Measurements from ENCODE around the gene BTBD16.
A peak's percentile ranks its signal among the peaks of the same experiment; 100 is the strongest.

The BTBD16 gene

DNA sequence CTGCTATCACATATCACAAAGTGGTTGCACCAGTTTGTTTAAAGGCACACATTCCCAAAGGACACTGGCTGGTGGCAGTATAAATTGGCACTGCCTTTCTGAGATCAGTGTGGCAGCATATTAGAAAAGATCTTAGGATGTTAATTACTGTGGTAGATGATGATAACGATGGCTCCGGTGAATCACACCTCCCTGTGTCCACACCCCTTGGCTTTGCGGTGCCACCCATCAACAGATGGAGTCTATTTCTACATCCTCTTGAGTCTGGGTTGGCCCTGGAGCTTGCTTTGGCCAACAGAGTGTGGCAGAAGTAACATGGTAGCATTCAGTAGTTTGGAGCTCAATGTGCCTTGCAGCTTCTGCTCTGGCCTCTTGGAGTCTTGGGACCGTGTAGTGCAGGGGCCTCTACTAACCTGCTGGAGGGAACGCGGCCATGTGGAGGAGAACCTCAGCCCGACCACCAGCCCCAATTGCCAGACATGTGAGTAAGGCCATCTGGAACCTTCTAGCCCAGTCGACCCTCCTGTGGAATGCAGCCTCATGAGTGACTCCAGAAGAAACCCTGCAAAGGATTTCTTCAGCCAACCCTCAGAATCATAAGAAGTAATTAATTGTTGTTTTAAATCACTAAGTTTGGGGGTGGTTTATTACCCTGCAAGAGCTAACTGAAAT lies 76.2 kb downstream of the BTBD16 start:
- DNase-seq: no peak

GRCh38 chr10:122348512-122348911 lies 77.4 kb downstream of the BTBD16 start:
- DNase-seq: no peak

DNA sequence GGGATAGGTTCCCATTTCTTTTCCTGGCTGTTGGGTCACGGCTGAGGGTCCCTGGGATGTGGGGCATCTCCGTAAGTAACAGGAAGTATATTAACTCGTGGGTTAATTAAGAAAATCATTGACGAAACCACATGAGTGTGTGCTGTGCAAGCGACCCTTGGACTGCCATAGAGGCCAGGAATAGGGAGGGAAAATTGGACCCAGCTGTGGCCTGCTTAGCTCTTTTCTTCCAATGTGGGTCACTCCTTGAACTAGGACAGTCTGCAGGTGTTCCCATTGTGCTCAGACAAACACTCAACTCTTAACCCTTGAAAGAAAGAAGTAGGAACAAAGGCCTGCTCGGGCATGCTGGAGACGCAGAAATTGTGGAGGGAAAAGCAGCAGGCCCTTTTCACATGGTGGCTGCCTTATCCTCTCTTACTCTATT lies 77.9 kb downstream of the BTBD16 start:
- no peak for DNase-seq

- no peak for DNase-seq
Measured at GRCh38 chr10:122349758-122350369, 78.8 kb downstream of the BTBD16 start.

- DNase-seq: no peak
Measured at GRCh38 chr10:122350893-122351292, 79.8 kb downstream of the BTBD16 start.

DNA sequence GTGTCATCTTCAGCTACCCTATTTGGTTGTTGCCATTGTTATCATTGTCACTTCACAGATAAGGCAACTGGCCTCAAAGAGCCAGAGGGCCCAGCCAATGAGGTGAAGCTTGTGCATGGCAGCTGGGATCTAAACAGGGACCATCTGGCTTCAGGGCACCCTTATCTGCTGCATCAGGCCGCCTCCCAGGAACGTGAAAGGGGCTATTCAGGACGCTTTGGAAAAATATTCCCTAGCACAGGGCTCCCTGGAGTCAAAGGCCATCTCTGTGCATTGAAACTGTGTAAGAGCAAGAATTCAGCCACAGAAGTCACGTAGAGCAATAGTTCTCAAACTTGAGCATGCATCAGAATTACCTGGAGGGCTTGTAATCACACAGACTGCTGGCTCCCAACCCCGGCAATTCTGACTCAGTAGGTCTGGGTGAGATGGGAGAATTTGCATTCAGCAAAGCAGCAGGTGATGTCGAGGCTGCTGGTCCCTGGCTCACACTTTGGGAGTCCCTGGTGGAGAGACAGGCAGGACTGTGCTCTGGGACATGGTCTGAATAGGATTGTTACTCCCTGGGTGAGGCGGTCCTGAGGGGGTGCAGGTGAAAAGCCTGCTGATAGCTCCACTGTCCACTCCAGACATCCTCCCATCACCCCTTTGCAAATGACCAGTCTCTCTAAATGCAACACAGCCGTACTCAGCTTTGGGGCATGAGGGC lies 81.9 kb downstream of the BTBD16 start:
- DNase-seq: no peak

- no peak for DNase-seq
Measured at GRCh38 chr10:122354383-122354782, 83.3 kb downstream of the BTBD16 start.

DNA sequence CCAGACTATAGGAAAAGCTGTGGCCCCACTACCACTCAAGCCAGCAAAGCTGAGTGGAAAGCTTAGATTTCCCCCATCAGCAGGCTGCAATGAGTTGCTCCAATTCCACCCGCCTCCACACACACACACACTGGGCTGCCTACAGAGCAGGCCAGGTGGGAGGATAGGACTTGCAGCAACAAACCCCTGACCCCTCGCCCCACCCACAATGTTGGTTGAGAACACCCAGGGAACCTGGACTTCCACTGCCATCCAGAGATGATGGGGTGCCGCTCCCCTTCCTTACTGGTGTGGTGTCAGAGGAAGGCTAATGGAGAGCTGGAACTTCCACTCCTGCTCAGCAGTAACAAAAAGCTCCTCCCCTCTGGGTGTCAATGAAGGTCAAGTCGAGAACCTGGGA lies 86.6 kb downstream of the BTBD16 start:
- DNase-seq: no peak

- DNase-seq: no peak
Measured at GRCh38 chr10:122359621-122360020, 88.5 kb downstream of the BTBD16 start.

DNA sequence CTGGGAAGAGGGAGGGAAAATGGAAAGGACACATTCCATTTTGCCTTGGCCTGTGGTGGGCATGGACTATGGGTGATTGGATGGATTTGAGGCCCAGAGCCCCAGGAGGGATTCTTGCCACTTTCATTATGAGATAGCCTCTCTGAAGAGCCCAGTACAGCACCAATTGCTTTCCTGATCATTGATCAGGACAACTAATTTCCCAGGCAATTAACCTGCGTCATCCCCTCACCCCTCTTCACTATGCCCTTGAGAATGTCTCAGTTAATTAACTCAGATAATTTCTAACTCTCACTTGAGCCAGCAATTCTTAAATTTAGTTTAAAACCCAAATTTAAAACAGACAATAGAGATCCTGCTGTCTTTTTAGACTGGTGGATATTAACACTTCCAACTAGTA lies 90.0 kb downstream of the BTBD16 start:
- DNase-seq: no peak

DNA sequence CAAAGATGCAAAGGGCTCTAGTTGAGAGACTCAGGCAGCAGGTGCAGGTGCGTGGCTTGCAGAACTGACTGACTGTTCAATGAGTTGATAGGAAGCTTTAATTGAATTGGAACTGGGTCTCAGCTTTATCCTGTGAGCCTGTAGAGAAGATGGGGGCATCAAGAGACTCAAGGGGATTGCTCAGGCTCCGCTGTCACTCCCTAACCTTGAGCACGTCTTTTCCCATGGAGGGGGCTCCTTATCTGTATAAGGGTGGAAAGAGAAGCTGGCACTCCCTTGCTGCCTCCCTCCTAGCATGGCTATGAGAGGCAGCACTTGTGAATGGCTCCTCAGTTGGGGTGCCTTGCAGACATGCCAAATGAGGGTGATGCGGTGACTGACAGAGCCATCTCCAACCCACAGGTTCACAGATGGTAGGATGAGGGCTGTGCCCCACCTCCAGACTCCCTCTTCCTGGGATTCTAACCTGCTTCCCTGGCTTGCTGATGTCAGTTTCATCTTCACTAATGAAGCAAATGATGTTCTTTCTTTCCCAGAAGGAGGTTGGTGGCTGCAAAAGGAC lies 91.0 kb downstream of the BTBD16 start:
- DNase-seq: no peak

- no peak for DNase-seq
Measured at GRCh38 chr10:122362621-122363020, 91.5 kb downstream of the BTBD16 start.

GRCh38 chr10:122363311-122363710 lies 92.2 kb downstream of the BTBD16 start:
- DNase-seq: no peak

DNA sequence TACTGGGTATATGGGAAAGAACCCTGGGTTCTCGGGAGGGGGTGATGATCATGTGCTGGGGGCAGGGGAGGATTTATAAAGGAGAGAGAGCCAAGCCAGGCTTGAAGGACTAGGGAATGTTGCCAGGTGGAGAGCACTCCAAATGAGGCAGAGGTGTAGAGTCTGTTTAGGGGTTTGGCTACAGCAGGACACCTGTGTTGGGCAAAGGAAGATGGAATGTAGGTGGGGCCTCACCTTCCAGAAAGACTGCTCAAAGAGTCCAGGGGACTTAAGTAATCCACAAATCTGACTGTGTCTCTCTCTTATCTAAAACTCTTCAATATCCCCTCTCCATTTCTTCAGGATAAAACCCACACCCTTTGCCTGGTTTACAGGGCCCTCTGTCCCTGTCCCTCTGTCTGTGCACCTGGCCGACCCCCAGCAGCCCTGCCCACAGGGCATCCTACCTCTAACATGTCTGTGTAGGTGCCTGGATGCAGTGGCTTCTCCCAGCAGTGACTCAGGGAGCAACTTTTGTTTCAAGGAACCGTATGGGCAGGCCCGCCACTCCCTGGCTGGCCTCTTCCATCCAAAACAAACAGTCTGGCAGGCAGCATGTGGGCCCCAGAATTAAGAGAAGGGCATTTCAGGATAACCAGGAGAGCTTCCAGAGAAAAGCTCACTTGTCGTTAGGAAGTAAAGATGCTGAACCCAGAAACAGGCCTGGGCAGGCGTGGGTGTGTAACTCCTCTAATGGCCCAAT lies 92.8 kb downstream of the BTBD16 start:
- no peak for DNase-seq

GRCh38 chr10:122368502-122369254 lies 97.6 kb downstream of the BTBD16 start:
- DNase-seq: no peak

- no peak for DNase-seq
Measured at GRCh38 chr10:122373108-122373507, 102.0 kb downstream of the BTBD16 start.

DNA sequence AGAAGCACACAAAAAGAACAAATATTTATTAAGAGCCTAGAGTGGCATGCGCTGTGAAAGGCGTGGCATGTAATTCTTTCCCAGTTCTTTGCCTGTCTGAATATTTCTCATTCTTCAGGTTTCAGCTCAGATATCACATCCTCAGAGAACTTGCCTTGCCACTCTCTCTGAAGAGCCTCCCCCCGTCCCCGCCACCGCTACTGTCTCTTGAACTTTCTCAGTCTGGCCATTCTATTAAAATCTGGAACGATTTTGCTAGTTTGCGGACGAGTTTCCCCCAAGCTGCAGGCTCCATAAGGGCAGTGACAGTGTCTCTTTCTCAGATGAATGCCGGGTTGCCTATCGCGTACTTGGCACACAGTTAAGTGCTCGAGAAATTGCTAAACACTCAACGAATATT lies 102.6 kb downstream of the BTBD16 start:
- no peak for DNase-seq

- peak; percentile 23 for DNase-seq
Measured at GRCh38 chr10:122374237-122374858, 103.3 kb downstream of the BTBD16 start, which contains the start of gene PLEKHA1. TSS of gene PLEKHA1 (plus strand) at chr10:122374708. CDS start at chr10:122393201, 18,493 bp downstream.

GRCh38 chr10:122374859-122375678 lies 104.0 kb downstream of the BTBD16 start:
- no peak for DNase-seq

- DNase-seq: no peak
Measured at GRCh38 chr10:122375679-122376160, 104.6 kb downstream of the BTBD16 start.
